HG03460 (cell line): ENCODE results near the gene S100A10.

Experiments used
- ATAC-seq: cut with Tn5 transposase; IDR thresholded peaks from one replicate; pipeline ENCODE4 v1.9.1; 2021; ENCODE audit not compliant: unreplicated experiment

S100A10 gene

DNA sequence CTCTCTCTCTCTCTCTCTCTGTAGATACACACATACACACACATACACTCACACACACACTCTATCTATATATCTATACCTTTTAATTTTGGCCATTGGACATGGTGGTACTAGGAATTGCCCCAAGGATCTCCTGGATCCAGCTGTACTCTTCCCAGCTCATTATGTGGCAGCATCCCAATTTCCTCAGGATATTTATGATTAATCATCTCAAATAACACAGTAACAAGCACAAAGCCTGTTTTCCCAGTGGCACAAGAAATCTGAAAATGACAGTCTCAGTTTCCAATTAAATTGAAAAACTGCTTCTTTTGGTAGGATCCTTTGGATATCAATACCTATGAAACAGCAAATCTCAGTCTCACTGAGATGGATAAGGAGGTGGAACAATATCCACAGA, 27.6 kb downstream of the S100A10 start:
- ATAC-seq = no peak

GRCh38 chr1:151964510-151964909, 29.1 kb downstream of the S100A10 start:
- no peak for ATAC-seq

DNA sequence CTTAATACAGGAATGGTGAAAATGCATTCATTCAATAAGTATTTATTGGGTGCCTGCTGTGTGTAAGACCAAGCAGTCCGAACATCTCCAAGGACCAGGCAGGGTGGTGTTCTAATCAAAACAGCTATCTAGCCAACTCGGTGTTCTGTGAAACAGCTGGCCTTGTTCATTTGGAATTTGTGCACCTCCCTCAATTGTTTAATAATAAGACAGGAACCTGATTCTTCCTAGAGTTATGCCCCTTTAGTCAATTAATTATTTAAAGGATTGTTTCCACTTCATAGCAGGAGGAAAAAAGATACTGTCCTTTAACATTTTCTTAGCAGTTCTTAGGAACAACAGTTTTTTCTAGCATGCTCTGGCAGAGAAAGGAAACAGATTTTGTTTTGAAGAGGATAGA, 30.4 kb downstream of the S100A10 start:
- no peak for ATAC-seq

GRCh38 chr1:151961833-151962232, 31.8 kb downstream of the S100A10 start:
- no peak for ATAC-seq

GRCh38 chr1:151960780-151961513, 32.7 kb downstream of the S100A10 start:
- ATAC-seq = no peak

- no peak for ATAC-seq
Observed at GRCh38 chr1:151958959-151959358, 34.7 kb downstream of the S100A10 start.

- no peak for ATAC-seq
Observed at GRCh38 chr1:151956957-151957497, 36.6 kb downstream of the S100A10 start.

GRCh38 chr1:151953409-151954094, 40.1 kb downstream of the S100A10 start:
- no peak for ATAC-seq

DNA sequence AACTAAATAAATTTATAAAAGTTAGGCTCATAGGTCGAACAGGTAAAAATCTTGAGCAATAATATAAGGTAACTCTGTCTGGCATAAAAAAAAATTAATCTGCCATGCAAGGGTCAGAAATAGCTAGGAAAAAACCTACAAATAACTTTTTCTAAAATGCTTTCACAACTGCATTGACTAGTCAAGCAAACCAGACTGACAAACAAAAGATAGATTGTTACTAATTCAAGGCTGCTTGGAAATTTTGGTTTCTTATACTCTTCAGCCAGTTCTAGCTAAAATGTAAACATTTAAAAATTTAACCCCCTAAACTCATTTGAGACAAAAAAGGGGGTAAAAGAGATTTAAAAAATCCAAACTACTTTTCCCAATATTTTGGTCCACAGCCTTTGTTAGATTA, 40.8 kb downstream of the S100A10 start:
- no peak for ATAC-seq

DNA sequence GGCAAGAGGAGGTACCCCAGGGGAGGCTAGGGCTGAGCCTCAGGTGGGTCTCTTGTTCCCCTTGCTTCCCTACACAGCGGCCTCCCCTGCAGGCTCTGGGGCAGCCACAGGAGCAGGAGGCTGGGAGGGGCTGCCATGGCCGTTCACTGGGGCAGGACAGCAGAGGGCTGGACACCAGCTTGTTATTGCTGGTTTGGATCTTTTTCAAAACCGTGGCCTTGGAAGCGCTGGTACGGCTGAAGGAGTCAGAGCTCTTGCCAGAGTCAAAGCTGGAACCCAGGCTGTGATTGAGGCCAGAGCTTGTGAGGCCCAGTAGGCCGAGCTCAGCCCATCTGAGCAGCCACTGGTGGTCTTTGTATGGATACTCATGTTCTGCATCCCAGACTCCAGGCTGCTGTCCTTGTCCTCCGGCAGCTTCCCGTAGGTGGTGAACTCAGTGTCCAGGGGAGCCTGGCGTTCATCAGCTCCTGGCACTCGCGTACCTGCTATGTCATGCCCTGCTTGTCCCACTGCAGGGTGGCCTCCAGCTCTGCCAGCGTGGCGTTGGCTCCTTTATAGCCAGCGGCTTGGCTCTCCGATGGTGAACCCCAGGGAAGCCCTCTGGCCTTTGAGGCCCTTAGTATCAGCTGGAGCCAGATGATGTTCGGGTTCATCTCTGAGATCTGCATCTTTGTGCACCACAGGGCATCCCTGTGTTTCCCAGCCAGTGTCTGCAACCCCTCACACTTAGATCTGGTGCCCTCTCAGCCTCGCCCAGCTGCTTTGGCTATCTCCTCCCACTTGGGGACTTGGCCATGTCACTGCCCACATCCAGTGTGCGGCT, 44.1 kb downstream of the S100A10 start:
- no peak for ATAC-seq

DNA sequence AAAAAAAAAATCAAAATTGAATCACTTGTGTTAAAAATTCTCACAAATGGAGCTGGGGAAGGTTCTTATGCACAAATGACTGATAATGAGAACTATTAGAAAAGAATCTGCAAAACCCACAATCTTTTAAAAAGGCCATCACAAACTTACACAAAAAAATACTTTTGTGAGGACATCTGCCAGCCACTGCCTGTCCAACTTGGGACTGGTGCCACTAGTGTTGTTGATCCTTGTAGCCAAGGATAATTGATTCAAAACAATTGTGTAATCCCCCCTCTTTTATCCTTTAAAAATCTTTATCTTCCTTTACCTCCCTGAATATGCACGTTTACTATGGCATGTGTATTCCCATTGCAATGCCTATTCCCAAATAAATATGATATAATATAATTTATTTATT, 45.2 kb downstream of the S100A10 start:
- no peak for ATAC-seq

GRCh38 chr1:151947140-151947539, 46.5 kb downstream of the S100A10 start:
- no peak for ATAC-seq

- no peak for ATAC-seq
Observed at GRCh38 chr1:151945725-151946722, 47.6 kb downstream of the S100A10 start.

GRCh38 chr1:151944857-151945575, 48.6 kb downstream of the S100A10 start:
- ATAC-seq = no peak

- no peak for ATAC-seq
Observed at GRCh38 chr1:151944126-151944856, 49.4 kb downstream of the S100A10 start.

- no peak for ATAC-seq
Observed at GRCh38 chr1:151943591-151943990, 50.1 kb downstream of the S100A10 start.

- no peak for ATAC-seq
Observed at GRCh38 chr1:151942882-151943281, 50.8 kb downstream of the S100A10 start.

DNA sequence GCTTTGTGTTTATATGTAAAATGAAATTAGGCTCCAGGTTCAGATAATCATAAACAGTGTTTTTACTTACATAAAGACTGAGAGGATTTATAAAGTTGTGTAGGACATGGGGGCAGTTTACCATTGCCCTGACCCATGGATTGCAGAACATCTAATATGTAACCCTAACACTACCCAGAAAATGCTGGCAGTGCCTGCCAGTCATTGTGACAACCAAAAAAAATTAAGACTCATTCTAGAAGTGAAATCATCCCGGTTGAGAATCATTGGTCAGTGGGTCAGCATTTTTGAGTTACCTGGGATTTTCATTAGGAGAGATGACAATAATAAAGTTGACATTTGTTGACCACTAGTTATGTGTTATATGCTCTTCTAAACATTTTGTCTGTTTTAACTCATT, 53.1 kb downstream of the S100A10 start:
- no peak for ATAC-seq

GRCh38 chr1:151939779-151940178, 53.9 kb downstream of the S100A10 start:
- ATAC-seq = no peak
